Cardiac septum (tissue), 1 donor: ENCODE results near the gene CHST8. TPM values are rescaled to one million over a fixed set of nuclear protein-coding genes. Genes with fewer than 3 reads are reported as not detected.

Experiments
- DNase-seq: peaks from one replicate; pipeline ENCODE4 v3.0.0-alpha.2; 2020; ENCODE audit warnings: low spot score
- intact Hi-C: fragments of 100-400 bp; cut with DNase I; formaldehyde crosslinking; loops from one replicate; pipeline ENCODE4 v1.14.0; 2022
- total RNA-seq: library from RNA; stranded (reverse); fragmentation: NEBNext Ultra II Directional; extraction: Animal tissue kit (Norgen Biotek cat#: 25700); gene quantifications from one replicate; pipeline ENCODE4 v1.2.1, GENCODE V29; 2021
- donor health status: DM: no; HTN: no; CAD: no.

The CHST8 gene
- total RNA-seq, 1 donor from 2014 or later, result 0.27 TPM

- intact Hi-C loops, result loop anchor here (1.0 to 5.0 kb wide), 3 partner anchors 25 to 302 kb away; no protein-coding TSS in a partner anchor
- DNase-seq, result no peak
Measured at GRCh38 chr19:33794683-33795369, 173.1 kb downstream of the CHST8 start.

- DNase-seq, result peak; percentile 92
- intact Hi-C loops, result loop anchor here (1.0 kb wide), 2 partner anchors 25 to 110 kb away; no protein-coding TSS in a partner anchor
Measured at GRCh38 chr19:33795370-33796163, 173.8 kb downstream of the CHST8 start.

GRCh38 chr19:33796164-33796875, 174.6 kb downstream of the CHST8 start, which contains the start of gene KCTD15:
Gene KCTD15 (plus strand): TSS chr19:33796870. CDS start chr19:33800455, 3,585 bp downstream.
- intact Hi-C loops, result no loop called here
- no peak for DNase-seq

GRCh38 chr19:33797802-33798671, 176.3 kb downstream of the CHST8 start:
- intact Hi-C loops, result no loop called here
- no peak for DNase-seq

- intact Hi-C loops, result no loop called here
Measured at GRCh38 chr19:33798681-33799111, 176.9 kb downstream of the CHST8 start.

GRCh38 chr19:33799476-33799875, 177.7 kb downstream of the CHST8 start:
- no peak for DNase-seq
- intact Hi-C loops, result no loop called here

More at GRCh38 chr19:33798681-33799111, 176.9 kb downstream of the CHST8 start:
- no peak for DNase-seq

GRCh38 chr19:33800012-33800680, 178.4 kb downstream of the CHST8 start:
- no peak for DNase-seq
- intact Hi-C loops, result no loop called here

GRCh38 chr19:33801411-33801810, 179.7 kb downstream of the CHST8 start:
- DNase-seq, result no peak

GRCh38 chr19:33802001-33802400, 180.2 kb downstream of the CHST8 start:
- intact Hi-C loops, result no loop called here
- DNase-seq, result no peak

More at GRCh38 chr19:33801411-33801810, 179.7 kb downstream of the CHST8 start:
- intact Hi-C loops, result no loop called here

- intact Hi-C loops, result no loop called here
- DNase-seq, result no peak
Measured at GRCh38 chr19:33802801-33803200, 181.0 kb downstream of the CHST8 start.

- intact Hi-C loops, result no loop called here
- no peak for DNase-seq
Measured at GRCh38 chr19:33803383-33803782, 181.6 kb downstream of the CHST8 start.

- intact Hi-C loops, result no loop called here
Measured at GRCh38 chr19:33804021-33804799, 182.5 kb downstream of the CHST8 start.

GRCh38 chr19:33805313-33805712, 183.6 kb downstream of the CHST8 start:
- intact Hi-C loops, result no loop called here
- DNase-seq, result no peak

More at GRCh38 chr19:33804021-33804799, 182.5 kb downstream of the CHST8 start:
- no peak for DNase-seq

GRCh38 chr19:33805840-33806433, 184.2 kb downstream of the CHST8 start:
- no peak for DNase-seq
- intact Hi-C loops, result no loop called here

GRCh38 chr19:33806434-33806881, 184.7 kb downstream of the CHST8 start:
- DNase-seq, result no peak

GRCh38 chr19:33808399-33808798, 186.6 kb downstream of the CHST8 start:
- no peak for DNase-seq
- intact Hi-C loops, result no loop called here

More at GRCh38 chr19:33806434-33806881, 184.7 kb downstream of the CHST8 start:
- intact Hi-C loops, result no loop called here

- DNase-seq, result no peak
- intact Hi-C loops, result no loop called here
Measured at GRCh38 chr19:33809960-33810359, 188.2 kb downstream of the CHST8 start.
